DND-41 (cell line): ENCODE data around the gene CXCL11.

Source experiments
- ATAC-seq: fragments of 200-7000 bp; cut with Tn5 transposase; 3 replicates; pipeline ENCODE4 v1.9.1; 2021; ENCODE audit warnings: low read depth; ENCODE audit not compliant: insufficient read depth
- DNase-seq: peaks from one replicate; pipeline ENCODE4 v3.0.0-alpha.2; 2020
- H2AFZ ChIP-seq: 2 replicates; pipeline ENCODE4 v1.6.0; 2012; ENCODE audit warnings: low read depth, low read length
- H3K27ac ChIP-seq: 2 replicates; pipeline ENCODE4 v1.5.1; 2012; ENCODE audit warnings: low read length, inconsistent platforms
- H3K27me3 ChIP-seq: fragments of 200-600 bp; sonication (generic); 2 replicates; pipeline ENCODE4 v1.6.0; 2012; ENCODE audit warnings: low read length, mild to moderate bottlenecking, inconsistent platforms; ENCODE audit not compliant: insufficient read depth, poor library complexity
- H3K36me3 ChIP-seq: 2 replicates; pipeline ENCODE4 v1.5.1; 2012; ENCODE audit warnings: low read length, inconsistent platforms; ENCODE audit not compliant: insufficient read depth
- H3K4me1 ChIP-seq: 2 replicates; pipeline ENCODE4 v1.5.1; 2012; ENCODE audit warnings: mild to moderate bottlenecking, low read length; ENCODE audit not compliant: insufficient read depth
- H3K4me2 ChIP-seq: 2 replicates; pipeline ENCODE4 v1.6.0; 2012; ENCODE audit warnings: mild to moderate bottlenecking, moderate library complexity, low read length, inconsistent platforms; ENCODE audit not compliant: insufficient read depth
- H3K4me3 ChIP-seq, 2 experiments: fragments of 200-600 bp in 1 of 2; shearing (Covaris generic) in 1 of 2; 2 replicates each; pipeline ENCODE4 v1.5.1; 2012 to 2016; ENCODE audit warnings: inconsistent platforms in 2 of 2, low read length in 2 of 2, mild to moderate bottlenecking in 2 of 2, low read depth in 1 of 2, moderate library complexity in 1 of 2
- H3K79me2 ChIP-seq: 2 replicates; pipeline ENCODE4 v1.6.0; 2012; ENCODE audit warnings: low read length, inconsistent platforms; ENCODE audit not compliant: insufficient read depth
- H3K9ac ChIP-seq: 2 replicates; pipeline ENCODE4 v1.6.0; 2012; ENCODE audit warnings: low read depth, mild to moderate bottlenecking, inconsistent platforms, low read length, moderate library complexity
- H3K9me3 ChIP-seq: 2 replicates; pipeline ENCODE4 v1.5.1; 2012; ENCODE audit warnings: low read length, moderate library complexity, mild to moderate bottlenecking, inconsistent platforms; ENCODE audit not compliant: insufficient read depth, severe bottlenecking
- H4K20me1 ChIP-seq: 2 replicates; pipeline ENCODE4 v1.6.0; 2012; ENCODE audit warnings: low read length; ENCODE audit not compliant: insufficient read depth
- CTCF ChIP-seq: IDR thresholded peaks from 2 replicates; pipeline ENCODE4 v1.5.1; 2012; ENCODE audit warnings: borderline replicate concordance, low read length, moderate library complexity, mild to moderate bottlenecking; ENCODE audit not compliant: poor library complexity, severe bottlenecking; ENCODE audit errors: extremely low read depth
- EZH2 ChIP-seq: IDR thresholded peaks from 3 replicates; pipeline ENCODE4 v1.6.1; 2012; ENCODE audit warnings: borderline replicate concordance, low read depth, mild to moderate bottlenecking, moderate library complexity, low read length, inconsistent platforms; ENCODE audit not compliant: severe bottlenecking

CXCL11 gene

GRCh38 chr4:76078033-76078613 lies 42.3 kb upstream of the CXCL11 start:
- no peak for DNase-seq
- H3K9ac ChIP-seq = no peak overlapping the region
- H4K20me1 ChIP-seq = no peaks in the 10 kb centered on the region
- H3K9me3 ChIP-seq = no peaks in the 10 kb centered on the region
- ATAC-seq = no peak
- no peaks in the 10 kb centered on the region for H3K79me2 ChIP-seq
- no peak overlapping the region for H3K27ac ChIP-seq
- no peak overlapping the region for H2AFZ ChIP-seq
- no peaks in the 10 kb centered on the region for H3K4me1 ChIP-seq
- H3K27me3 ChIP-seq = peaks cover 9% of the 10 kb centered on the region
- H3K36me3 ChIP-seq = no peaks in the 10 kb centered on the region
- H3K4me2 ChIP-seq = no peak overlapping the region
- H3K4me3 ChIP-seq = no peak overlapping the region
- no peak for TF ChIP-seq EZH2
- no peak for TF ChIP-seq CTCF

GRCh38 chr4:76074993-76075600 lies 39.2 kb upstream of the CXCL11 start:
- ATAC-seq (no peak), DNase-seq (no peak)
- no peaks in the 10 kb centered on the region for H3K9me3 ChIP-seq
- H3K4me2 ChIP-seq = no peak overlapping the region
- no peak overlapping the region for H2AFZ ChIP-seq
- no peaks in the 10 kb centered on the region for H4K20me1 ChIP-seq
- H3K9ac ChIP-seq = no peak overlapping the region
- H3K4me3 ChIP-seq = no peak overlapping the region
- no peaks in the 10 kb centered on the region for H3K79me2 ChIP-seq
- H3K27ac ChIP-seq = no peak overlapping the region
- no peaks in the 10 kb centered on the region for H3K4me1 ChIP-seq
- H3K36me3 ChIP-seq = no peaks in the 10 kb centered on the region
- peaks cover 6% of the 10 kb centered on the region for H3K27me3 ChIP-seq
- TF ChIP-seq EZH2 = no peak
- no peak for TF ChIP-seq CTCF

DNA sequence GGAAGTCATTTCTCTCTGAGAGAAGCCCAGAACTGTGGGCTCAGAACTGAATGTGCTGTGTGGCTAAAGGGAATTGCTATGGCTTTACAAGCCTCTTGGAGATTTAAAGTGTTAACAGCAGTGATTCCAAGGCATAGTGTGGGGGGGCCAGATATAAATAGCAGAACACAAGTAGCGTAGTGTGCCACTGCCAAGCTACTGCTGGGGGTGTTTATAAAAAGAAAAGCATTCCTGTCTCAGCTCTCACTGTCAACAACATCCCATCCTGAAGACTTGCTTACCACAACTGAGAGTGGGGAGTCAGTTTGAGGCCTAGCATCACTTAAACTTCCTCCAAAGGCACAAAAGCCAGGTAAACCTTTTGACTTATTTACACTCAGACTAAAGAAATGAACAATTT lies 38.6 kb upstream of the CXCL11 start, which contains the start of gene ART3:
ART3 (plus strand) TSS at position 242 of the 400 bp plus-strand sequence. CDS start 1,181 bp downstream, outside the sequence.
- no peak within 1 kb of the TSS for H3K27ac ChIP-seq
- TF ChIP-seq EZH2 (no peak), CTCF (no peak)
- H2AFZ ChIP-seq = no peak within 1 kb of the TSS
- H3K9me3 ChIP-seq = no peaks in the 10 kb centered on the region
- no peak within 1 kb of the TSS for H3K4me2 ChIP-seq
- no peaks in the 10 kb centered on the region for H3K4me1 ChIP-seq
- H3K79me2 ChIP-seq = no peaks in the 10 kb centered on the region
- ATAC-seq (no peak), DNase-seq (no peak)
- H3K4me3 ChIP-seq = no peak within 1 kb of the TSS
- peaks cover 2% of the 10 kb centered on the region for H3K27me3 ChIP-seq
- H3K36me3 ChIP-seq = no peaks in the 10 kb centered on the region
- no peak within 1 kb of the TSS for H3K9ac ChIP-seq
- no peaks in the 10 kb centered on the region for H4K20me1 ChIP-seq
